Anterior cingulate cortex (tissue), 58 donors: ENCODE measurements around the gene PID1.

ENCODE experiments used
- DNase-seq, 58 donors: peaks; one replicate each; lab custom pipeline; 2025; lab: John Stamatoyannopoulos, UW

PID1 gene, protein sequence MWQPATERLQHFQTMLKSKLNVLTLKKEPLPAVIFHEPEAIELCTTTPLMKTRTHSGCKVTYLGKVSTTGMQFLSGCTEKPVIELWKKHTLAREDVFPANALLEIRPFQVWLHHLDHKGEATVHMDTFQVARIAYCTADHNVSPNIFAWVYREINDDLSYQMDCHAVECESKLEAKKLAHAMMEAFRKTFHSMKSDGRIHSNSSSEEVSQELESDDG

DNA sequence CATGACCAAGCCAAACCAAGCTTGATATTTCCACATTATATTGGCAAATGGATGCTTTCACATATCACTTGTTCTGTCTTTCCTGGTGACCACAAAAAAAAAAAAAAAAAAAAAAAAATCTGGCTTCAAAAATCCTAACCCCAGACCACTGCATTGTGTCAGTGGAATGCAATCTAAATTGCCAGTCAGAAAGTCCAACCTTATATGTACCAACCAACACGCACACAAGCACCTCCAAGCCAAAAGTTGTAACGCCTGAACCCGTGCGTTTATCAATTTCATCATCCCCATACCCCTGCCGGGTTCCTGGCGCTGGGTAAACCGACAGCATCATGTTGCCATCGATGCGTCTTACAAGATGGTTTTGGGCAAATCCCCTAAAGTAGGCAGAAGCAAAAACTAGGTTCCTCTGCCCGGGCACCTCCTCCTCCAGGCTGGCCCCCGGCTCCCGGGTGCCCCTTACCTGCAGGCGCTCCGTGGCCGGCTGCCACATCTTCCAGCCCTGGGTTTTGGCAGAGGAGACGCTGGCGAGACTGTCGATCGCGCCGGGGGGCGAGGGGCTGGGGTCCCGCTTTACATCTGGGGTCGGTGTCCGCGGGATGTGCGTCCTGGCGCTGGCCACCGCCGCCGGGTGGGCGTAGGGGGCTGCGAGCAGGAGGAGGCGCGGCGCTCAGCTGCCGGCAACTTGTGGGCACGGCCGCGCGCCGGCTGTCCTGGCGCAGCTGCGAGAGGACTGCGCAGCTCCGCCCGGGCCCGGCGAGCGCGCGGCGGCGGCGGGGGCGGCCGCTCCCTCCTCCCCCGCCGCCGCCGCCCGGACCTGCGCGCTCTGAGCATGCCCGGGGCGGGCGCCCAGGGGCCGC is at the start of gene PID1:
Gene PID1 (minus strand): TSS at position 737 of the 860 bp plus-strand sequence. CDS start 244 bp downstream, at position 493.
- DNase-seq = peak in 15 of 58 donors; percentile 15 to 68 (median 24)

DNA sequence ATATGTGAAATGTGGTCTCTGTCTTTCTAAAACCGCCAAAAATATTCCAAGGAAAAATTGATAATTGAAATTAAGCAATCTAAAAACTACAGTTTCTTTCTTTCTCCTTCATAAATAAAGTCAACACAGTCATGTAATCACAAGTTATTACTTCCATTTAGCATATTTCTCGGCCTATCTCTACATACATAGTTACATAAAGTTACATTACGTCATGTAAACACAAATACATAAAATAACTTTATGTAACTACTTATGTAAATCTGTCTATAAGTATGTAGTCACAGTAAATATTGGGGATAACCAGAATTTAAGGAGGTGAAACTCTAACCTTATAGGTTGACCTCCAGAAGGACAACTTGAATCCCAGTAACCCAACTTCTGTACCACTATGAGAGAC is 48.5 kb upstream of the PID1 start:
- no peak for DNase-seq

DNA sequence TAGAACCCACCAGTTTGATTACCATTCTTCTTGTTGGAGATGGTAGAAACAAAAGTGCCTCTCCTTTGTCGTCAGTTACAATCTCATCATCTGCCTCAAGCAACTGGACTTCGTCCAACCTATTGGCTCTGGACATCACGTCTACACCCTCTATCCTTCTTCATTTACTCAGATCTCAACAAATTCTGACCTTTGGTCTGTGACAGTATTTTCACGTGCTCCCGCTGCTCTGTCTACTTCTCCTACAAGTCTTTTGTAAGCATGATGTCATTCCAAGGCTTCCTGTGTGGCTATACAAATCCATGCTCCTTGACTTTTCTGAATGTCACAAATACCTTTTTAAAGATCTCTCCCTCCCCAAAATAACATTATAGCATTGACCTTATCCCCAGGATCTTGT is 43.0 kb upstream of the PID1 start:
- no peak for DNase-seq

DNA sequence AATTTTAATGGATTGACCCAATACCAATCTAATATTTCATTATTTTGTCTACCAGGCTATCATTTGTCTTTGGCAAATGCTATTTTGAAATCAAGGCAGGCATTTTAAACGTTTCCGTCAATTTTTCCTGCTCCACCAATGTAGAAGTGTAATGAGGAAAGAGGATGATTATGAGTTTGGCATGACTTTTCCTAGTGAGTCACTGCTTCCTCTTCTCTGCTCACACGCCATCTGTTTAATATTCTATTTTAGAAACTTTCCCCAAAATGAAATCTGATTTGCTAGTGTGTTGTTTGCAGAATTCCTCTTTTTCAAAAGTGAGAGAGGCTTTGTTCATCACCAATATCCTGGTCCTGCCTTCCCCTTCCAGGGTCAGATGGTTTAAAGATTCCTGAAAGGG is 42.5 kb upstream of the PID1 start:
- DNase-seq = peak in 2 of 58 donors; percentile 22 to 29

DNA sequence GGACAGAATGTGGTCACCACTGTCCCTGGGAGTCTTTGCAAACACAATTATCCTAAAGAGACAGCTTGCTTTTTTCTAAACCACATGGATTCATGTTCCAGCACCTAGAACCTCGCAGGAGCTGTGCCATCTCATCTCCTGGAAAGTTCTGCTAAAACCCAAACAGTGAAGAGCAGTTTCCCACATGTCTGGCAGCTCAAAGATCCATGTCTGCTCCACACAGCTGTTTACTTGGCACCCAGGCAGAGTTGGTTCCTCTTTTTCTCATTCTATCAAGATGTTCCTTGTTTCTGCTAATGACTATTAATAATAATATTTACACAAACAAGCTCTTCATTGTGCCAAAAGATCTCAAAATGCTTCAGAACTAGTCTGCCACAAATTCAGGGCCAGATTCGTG is 30.1 kb upstream of the PID1 start:
- DNase-seq = peak in 5 of 58 donors; percentile 8 to 24 (median 12)

DNA sequence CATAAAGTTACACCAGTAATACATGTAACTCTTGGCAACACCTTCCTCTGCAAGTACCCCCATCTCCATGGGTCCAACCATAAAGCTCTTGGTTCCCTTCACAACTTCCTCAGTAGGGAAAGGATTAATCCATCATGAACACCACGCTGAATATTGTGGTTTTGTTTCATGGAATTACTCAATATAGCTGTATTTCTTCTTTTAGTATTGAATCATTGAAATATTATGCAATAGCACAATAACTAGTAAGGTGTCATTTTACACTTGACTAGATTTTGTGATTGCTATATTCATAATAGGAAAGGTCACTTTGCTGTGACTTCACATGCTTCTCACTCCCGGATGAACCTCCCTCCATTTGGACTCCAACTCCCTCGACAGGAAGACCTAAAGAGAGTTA is 29.7 kb upstream of the PID1 start:
- DNase-seq = no peak

DNA sequence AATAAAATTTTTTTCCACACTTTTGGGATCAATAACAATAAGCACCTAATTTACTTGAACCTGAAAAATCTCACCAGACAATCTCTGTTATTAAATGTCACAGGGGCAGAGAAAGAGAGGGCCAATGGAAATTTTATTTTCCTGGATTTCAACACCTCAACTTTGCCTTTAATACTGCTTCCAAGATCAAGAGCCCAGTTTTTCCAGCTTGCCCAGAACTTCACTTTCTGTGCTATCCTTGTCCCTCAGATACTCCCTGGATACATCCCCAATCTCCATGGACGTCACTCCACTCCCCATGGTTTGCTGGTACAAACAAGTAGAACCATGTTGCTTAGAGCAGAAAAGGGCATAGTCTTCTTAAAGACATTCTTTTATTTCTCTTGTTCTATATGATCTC is 29.3 kb upstream of the PID1 start:
- DNase-seq = no peak

DNA sequence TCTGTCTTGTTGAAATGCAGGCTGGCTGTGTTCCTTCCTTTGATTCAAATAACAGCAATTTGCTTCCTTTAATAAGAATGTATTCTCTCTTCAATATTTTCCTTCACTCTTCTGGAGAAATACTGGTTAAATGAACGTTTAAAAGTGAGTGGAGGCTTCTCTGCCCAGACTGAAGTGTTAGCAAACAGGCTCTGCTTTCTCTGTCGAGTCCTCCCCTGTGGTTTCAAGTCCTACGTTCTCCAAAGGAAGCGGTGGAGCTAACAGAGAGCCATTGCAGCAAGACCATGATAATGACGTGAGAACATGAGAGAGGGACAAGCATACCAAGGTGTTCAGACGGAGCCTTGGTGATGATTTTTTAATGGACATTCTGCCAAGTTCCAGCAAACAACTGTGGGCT is 26.2 kb upstream of the PID1 start:
- peak in 1 of 58 donors; percentile 16 for DNase-seq

DNA sequence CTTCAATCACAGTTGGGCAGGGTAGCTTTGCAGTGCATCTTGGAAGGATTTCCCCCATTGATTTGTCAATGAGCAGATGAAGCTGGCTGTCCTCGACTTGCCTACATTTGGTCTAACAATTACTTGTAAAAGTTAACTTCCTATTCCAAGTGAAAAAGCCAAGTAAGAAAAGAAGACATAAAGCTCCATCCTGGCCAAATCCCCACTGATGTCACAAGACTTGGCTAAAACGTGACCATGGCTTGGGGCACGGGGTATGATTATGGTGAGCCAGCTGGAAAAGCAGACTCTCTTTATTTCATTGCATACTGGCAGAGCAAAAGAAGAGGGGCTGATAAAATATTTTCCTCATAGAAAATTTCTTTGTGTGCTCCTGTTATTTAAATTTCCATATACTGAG is 25.4 kb upstream of the PID1 start:
- DNase-seq = no peak

DNA sequence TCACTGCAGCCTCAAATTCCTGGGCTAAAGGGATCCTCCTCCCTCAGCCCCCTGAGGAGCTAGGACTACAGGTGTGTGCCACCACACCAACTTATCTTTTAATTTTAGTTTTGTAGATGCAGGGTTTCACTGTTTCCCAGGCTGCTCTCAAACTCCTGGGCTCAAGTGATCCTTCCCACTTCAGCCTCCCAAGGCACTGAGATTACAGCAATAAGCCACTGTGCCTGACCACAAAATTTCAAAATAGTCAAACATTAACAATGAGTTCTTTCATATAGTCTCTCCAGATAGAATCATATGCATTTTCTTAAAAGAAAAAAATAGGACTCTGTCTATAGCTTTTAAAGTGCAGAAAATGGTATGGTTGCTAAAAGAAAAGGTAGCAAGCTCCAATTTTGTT is 24.9 kb upstream of the PID1 start:
- no peak for DNase-seq

DNA sequence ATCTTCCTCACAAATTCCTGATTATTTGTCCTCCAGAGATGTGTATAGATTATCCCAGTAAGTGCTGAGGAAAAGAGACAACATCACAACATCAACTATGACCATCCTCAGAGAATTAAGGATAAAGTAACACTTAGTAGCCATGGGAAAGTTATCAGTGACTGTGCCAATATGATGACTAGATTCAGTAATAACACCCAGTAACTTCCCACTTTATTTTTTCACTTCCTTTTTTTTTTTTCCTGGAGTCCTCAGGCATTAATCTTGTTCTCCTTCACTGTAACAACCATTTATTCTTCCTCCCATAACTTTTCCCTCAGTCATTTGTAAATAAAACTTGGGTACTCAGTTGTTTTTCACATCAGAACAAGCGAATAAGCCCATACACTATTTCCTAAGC is 16.7 kb upstream of the PID1 start:
- no peak for DNase-seq

DNA sequence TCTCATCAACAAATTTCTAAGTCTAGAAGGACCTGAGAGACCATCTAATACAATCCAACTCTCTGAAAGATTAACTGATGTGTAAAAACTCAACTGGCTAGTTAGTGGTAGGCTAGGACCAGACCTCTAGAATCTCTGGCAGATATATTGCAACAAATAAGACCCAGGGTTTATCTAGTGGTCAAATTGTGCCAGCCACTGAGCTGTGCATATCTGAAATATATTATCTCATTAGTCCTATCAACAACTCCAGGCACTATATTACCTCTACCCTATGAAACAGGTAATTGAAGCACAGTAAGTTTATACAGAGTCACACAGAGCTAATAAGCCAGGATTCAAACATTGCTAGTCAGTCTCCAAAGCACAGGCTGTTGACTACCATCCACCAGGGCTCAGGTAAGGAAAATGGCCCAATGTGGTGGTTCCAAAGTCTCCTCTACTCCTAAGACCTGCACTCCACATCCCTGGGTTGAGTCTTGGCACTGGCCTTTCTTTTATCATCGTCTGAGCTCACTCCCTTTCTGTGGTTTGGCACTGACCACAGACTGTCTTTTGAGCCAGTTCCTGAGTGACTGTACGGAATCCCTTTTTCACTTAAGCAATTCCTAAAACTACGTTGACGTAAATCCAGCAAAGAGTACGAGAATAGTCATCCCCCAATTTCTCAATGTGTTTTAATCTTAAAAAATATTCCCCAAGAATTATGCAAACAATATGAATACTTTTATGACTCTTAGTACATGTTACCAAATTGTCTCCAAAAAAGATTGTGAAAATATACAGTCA is 11.9 kb upstream of the PID1 start:
- DNase-seq = no peak

DNA sequence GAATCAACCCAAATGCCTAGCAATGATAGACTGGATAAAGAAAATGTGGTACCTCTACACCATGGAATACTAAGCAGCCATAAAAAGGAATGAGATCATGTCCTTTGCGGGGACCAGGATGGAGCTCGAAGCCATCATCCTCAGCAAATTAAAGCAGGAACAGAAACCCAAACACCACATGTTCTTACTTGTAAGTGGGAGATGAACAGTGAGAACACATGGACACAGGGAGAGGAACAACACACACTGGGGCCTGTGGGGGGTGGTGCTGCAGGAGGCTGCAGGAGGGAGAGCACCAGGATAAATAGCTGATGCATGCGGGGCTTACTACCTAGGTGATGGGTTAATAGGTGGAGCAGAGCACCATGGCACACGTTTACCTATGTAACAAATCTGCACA is 8.4 kb upstream of the PID1 start:
- DNase-seq = no peak

DNA sequence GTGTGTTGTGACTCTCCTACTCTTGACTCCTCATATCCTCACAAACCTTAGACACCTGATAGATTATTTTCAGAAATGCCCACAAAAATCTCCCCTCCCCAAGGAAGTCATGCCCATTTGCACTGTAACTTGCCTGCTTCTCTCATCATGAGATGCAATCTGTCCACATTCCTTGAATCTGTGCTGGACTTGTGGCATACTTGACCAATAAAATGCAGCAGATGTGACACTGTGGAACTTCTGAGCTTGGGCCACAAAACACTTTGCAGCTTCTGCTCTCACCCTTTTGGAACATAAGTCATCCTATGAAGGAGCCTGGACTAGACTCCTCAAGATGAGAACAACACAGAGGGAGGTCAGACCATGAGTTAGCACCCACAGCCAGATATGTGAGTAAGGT is 4.4 kb upstream of the PID1 start:
- DNase-seq = no peak

DNA sequence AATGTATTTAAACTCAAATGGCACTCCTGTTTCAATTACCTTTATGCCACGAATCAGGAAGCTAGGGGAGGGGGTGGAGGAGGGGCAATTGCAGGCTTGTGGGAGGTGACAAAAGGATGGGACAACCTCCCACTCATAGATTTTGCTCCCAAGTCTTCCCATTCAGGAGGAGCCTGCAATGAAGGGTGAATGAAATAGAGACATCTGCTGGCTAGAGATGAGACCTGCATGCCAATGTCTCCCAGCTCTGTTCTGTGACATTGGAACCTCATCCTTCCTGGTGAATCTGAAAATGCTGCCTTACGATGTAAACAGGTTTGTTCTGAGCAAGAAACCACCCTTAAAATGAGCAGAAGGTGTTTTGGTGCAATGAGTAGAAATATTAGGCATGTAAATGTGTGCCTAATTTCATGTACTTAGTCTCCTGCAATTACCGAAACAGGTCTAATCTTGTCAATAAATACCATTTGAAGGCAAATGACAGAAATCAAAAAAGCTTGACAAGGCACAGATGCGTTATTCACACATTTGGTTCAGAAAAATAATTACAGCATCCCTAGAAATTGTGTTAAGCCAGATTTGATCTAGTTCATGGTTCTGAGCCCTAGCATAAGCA is 2.7 kb upstream of the PID1 start:
- DNase-seq = peak in 45 of 58 donors; percentile 6 to 75 (median 37)

DNA sequence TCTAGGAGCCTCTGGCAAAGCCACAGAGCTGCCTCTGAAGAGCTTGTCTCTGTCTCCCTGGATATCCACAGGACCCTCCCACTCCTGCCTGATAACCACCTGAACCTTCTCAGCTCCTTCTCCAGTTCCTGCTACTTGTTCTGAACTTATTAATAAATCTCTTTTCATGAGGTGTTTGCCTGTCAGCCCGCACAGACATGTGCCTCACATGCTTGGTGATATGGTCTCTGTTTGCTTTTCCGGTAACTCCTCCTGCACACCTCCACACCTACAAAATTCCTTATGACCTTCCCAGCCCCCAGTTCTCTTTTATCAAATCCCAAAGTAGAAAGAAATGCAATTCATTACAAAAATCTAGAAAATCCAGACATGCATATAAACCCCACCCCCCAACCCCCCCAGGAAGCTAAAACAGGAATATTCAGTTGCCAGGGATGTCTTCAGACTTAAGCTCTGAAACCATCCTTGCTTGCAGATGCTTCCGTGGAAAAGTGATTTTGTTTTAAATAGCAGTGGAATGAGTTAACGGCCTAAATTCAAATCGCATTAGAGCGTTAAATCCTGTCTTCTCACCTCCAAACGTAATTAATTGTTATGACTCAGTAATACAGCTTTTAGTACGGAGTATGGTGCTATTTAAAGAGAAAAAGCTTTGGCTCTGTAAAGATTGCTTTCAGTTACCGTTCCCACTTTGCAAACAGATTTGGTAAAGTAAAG is 2.1 kb upstream of the PID1 start:
- DNase-seq = no peak

DNA sequence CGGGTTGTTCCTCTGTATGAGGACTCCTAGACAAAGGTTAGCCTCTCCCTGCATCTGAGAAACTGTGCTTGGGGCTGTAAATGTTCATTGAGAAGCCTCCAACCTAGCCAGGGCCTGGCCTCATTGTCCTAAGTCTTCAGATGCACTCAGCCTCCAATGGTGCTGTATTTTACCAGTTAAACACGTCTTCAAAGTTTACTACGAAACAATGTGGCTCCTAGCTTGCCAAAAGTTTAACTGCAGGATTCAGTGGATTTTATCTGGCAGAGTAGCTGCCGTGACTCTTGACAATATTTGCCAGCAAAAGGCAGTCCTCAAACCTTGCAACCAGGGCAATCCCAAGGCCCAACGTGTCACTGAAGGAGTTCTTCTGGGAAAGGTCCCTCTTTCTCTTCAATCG is 1.1 kb downstream of the PID1 start:
- no peak for DNase-seq

DNA sequence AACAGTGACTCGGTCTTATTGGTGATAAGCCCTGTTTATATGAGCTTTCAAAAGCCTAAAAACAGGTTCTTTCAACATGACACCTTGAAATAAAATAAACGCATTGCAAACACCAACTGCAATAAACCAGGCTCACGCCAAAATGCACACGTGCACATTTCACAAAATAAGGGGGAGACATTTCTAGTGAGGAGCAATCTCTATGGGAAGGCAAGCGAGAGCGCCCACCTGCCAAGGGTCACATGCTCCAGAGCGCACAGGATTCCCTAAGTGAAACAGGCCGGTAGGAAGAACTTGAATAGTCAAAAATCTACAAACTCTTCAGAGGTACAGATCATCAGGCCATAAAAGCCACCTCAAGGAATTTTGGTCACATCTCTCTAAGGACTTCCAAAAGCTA is 1.9 kb downstream of the PID1 start:
- peak in 1 of 58 donors; percentile 1 for DNase-seq

DNA sequence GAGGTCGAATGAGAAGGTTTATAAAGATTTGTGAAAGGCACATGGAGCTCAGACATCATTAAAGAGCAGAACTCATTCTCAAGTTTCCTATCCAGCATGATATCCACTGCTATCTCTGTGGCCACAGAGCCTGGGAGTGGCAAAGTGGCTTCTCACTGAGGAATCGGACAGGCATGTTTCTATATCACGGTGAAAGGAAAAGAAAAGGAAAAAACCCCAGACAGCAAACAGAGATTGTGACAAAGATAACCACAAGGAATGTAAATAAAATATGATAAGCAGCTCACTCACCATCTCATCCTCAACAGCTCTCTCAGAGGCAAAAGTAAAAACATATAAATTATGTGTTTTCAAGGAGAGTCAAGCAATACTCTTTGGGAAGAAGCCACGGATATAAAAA is 2.5 kb downstream of the PID1 start:
- DNase-seq = no peak

DNA sequence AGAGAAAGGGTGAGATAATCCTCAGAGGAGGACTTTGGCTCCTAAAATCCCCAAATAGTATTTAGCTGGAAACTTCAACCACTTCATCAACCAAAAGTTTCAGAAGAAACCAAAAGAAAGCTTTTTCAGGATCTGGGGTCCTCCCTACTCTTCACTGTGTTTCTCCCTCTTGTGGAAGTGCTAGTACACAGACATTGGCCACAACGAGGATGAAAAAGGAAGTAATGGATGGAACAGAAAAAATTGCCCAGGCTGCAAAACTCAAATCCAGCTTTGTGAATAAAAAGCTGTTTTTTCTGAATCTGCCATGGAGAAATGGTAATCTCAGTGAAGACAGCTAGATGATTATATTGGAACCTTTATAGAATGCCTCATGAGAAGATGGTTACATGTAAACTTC is 4.0 kb downstream of the PID1 start:
- no peak for DNase-seq
